NCI-H446 treated with DMSO at 0.1 percent for 48 hours (cell line): Measurements from ENCODE around the gene TUBB8.
"Not testable (repeated sequence)": the region's sequence is repeated elsewhere in the genome, so short reads cannot be mapped to it uniquely, and the experiment has no call there.

Experiments
- DNase-seq: peaks from one replicate; lab custom pipeline; 2025; lab: John Stamatoyannopoulos, UW

Gene TUBB8

GRCh38 chr10:47864-48263 is 1.2 kb downstream of the TUBB8 start:
- not testable (repeated sequence) for DNase-seq

- DNase-seq: not testable (repeated sequence)
Observed at GRCh38 chr10:13315-13635, 35.8 kb downstream of the TUBB8 start.

- not testable (repeated sequence) for DNase-seq
Observed at GRCh38 chr10:12444-13314, 36.4 kb downstream of the TUBB8 start.

GRCh38 chr10:11260-11659 is 37.8 kb downstream of the TUBB8 start:
- DNase-seq: not testable (repeated sequence)

- DNase-seq: not testable (repeated sequence)
Observed at GRCh38 chr10:10261-10971, 38.7 kb downstream of the TUBB8 start.
